ENCODE data around the gene NOTUM. TPM values are rescaled to one million over a fixed set of nuclear protein-coding genes. Genes with fewer than 3 reads are reported as not detected.

NOTUM gene
- total and polyA plus RNA-seq, 2 donors (not counting 3 experiments of a cell fraction or from before 2014, with no cell fraction given), result not detected

- no peak overlapping the region for H3K9ac ChIP-seq (replicated peaks; ENCODE audit: extremely low read depth, insufficient read depth, low read length)
- ChIA-PET POLR2A (no interaction called here), CTCF (interaction anchor here (1.3 kb wide), 1 partner anchor 24 kb away, joined by 8 read pairs; no protein-coding TSS in a partner anchor)
- BruUV-seq (replicated peaks), result no TSS peak
- H3K27ac ChIP-seq (ENCODE audit: insufficient read depth, low read depth, low read length), result no peak overlapping the region
- DNase-seq (ENCODE audit: low read depth, low spot score) (no peak), FAIRE-seq (no peak)
- intact Hi-C loops (cut with micrococcal nuclease), result loop anchor here (5.0 kb wide), 1 partner anchor 42 kb away; the partner anchor contains the start of gene ASPSCR1
- no peaks in the 10 kb centered on the region for H3K27me3 ChIP-seq (ENCODE audit: control insufficient read depth in 2 of 2, insufficient read depth in 2 of 2, low read length in 2 of 2)
- H3K9me3 ChIP-seq (replicated peaks; ENCODE audit: control insufficient read depth, insufficient read depth, low read length), result no peaks in the 10 kb centered on the region
- H4K20me1 ChIP-seq (replicated peaks; ENCODE audit: control insufficient read depth, extremely low read depth, insufficient read depth, low read length), result no peaks in the 10 kb centered on the region
- peaks cover 7% of the 10 kb centered on the region for H3K4me1 ChIP-seq (ENCODE audit: control insufficient read depth, extremely low read depth, insufficient read depth, low read length)
- no peak overlapping the region for H3K4me2 ChIP-seq (ENCODE audit: insufficient read depth, low read length)
- dilution Hi-C loops (cut with MboI; ENCODE audit: extremely low pct_ligation_motif_present, low sequenced_read_pairs), result no loop called here
- H3K4me3 ChIP-seq (replicated peaks in 1 of 3; ENCODE audit: insufficient read depth in 1 of 3, low read depth in 1 of 3, low read length in 3 of 3), result no peak overlapping the region
- peaks cover 0 to 5% of the 10 kb centered on the region in 2 experiments for H3K36me3 ChIP-seq (ENCODE audit: control insufficient read depth in 2 of 2, extremely low read depth in 1 of 2, insufficient read depth in 2 of 2, low read length in 2 of 2)
- peaks cover 8% of the 10 kb centered on the region for H3K79me2 ChIP-seq (ENCODE audit: control insufficient read depth, insufficient read depth, low read length)
- H3K9me1 ChIP-seq (replicated peaks; ENCODE audit: control insufficient read depth, extremely low read depth, insufficient read depth, low read length), result no peaks in the 10 kb centered on the region
- H2AFZ ChIP-seq (ENCODE audit: low read depth, low read length), result no peak overlapping the region
- TF ChIP-seq POLR2AphosphoS5 (IDR thresholded peaks at IDR 0.05; ENCODE audit: insufficient read depth, low read depth, low read length) (no peak), FOS (IDR thresholded peaks at IDR 0.05; ENCODE audit: borderline replicate concordance, insufficient read depth, low read length) (no peak), JUN (IDR thresholded peaks at IDR 0.05; ENCODE audit: borderline replicate concordance, insufficient read depth, insufficient read length, low read depth) (no peak), EZH2 (IDR thresholded peaks at IDR 0.05; ENCODE audit: borderline replicate concordance, low read depth, low read length, severe bottlenecking) (no peak), POLR2A (IDR thresholded peaks at IDR 0.05; ENCODE audit: low read depth, low read length) (no peak), CTCF (IDR thresholded peaks at IDR 0.05; ENCODE audit: extremely low read depth in 1 of 2, insufficient read depth in 1 of 2, low read depth in 1 of 2, low read length in 2 of 2) (no peak), MYC (IDR thresholded peaks at IDR 0.05; ENCODE audit: low read depth, low read length) (no peak), GATA2 (IDR thresholded peaks at IDR 0.05; ENCODE audit: insufficient read depth, insufficient read length, low read depth, low read length) (no peak), MAX (IDR thresholded peaks at IDR 0.05; ENCODE audit: insufficient read depth, insufficient read length) (no peak)
These were observed 25.3 kb downstream of the NOTUM start for GRCh38 chr17:81935709-81936084.

Data from endothelial cell of umbilical vein (primary cell).